Ishikawa (cell line): ENCODE data around the gene NTRK3.

Source experiments
- CEBPB ChIP-seq: IDR thresholded peaks from 2 replicates; pipeline ENCODE4 v1.6.1; 2012
- EGR1 ChIP-seq: IDR thresholded peaks from 2 replicates; pipeline ENCODE4 v1.6.1; 2012
- EP300 ChIP-seq: IDR thresholded peaks from 2 replicates; pipeline ENCODE4 v1.6.1; 2012; ENCODE audit warnings: borderline replicate concordance
- MAX ChIP-seq: IDR thresholded peaks from 2 replicates; pipeline ENCODE4 v1.6.1; 2012
- NFIC ChIP-seq: IDR thresholded peaks from 2 replicates; pipeline ENCODE4 v1.6.1; 2012
- RAD21 ChIP-seq: IDR thresholded peaks from 2 replicates; pipeline ENCODE4 v1.6.1; 2012; ENCODE audit warnings: low read depth
- TAF1 ChIP-seq: IDR thresholded peaks from 2 replicates; pipeline ENCODE4 v1.6.1; 2012; ENCODE audit warnings: low read depth, mild to moderate bottlenecking
- TCF12 ChIP-seq: IDR thresholded peaks from 2 replicates; pipeline ENCODE4 v1.6.1; 2012; ENCODE audit warnings: low read depth
- ZBTB7A ChIP-seq: IDR thresholded peaks from 2 replicates; pipeline ENCODE4 v1.6.1; 2012; ENCODE audit warnings: low read depth
- TF ChIP-seq, protein P1 (sequence below): IDR thresholded peaks from 2 replicates; pipeline ENCODE4 v1.6.1; 2012

GRCh38 chr15:88028024-88028423 lies 228.5 kb downstream of the NTRK3 start:
- TF ChIP-seq TAF1 (no peak), MAX (no peak), NFIC (no peak), RAD21 (no peak), TCF12 (no peak), ZBTB7A (no peak), EP300 (no peak), EGR1 (no peak), CEBPB (no peak)
- TF ChIP-seq, protein P1, sequence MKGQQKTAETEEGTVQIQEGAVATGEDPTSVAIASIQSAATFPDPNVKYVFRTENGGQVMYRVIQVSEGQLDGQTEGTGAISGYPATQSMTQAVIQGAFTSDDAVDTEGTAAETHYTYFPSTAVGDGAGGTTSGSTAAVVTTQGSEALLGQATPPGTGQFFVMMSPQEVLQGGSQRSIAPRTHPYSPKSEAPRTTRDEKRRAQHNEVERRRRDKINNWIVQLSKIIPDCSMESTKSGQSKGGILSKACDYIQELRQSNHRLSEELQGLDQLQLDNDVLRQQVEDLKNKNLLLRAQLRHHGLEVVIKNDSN: no peak
